Keratinocyte (primary cell): ENCODE data around the gene ZNF33A. TPM values are rescaled to one million over a fixed set of nuclear protein-coding genes. Genes with fewer than 3 reads are reported as not detected.
"Not testable (repeated sequence)": the region's sequence is repeated elsewhere in the genome, so short reads cannot be mapped to it uniquely, and the experiment has no call there.

Experiments used
- DNase-seq: peaks from one replicate; pipeline ENCODE4 v3.0.0-alpha.2; 2011; ENCODE audit warnings: low read depth, missing footprints, low spot score
- FAIRE-seq: peaks from 2 replicates; lab custom pipeline; 2011; peaks lifted over from hg19 to GRCh38; lab: Jason Lieb, UNC
- H2AFZ ChIP-seq: 2 replicates; pipeline ENCODE4 v1.6.0; 2012; ENCODE audit warnings: low read length, control low read depth, inconsistent platforms; ENCODE audit not compliant: control insufficient read depth
- H3K27ac ChIP-seq: 2 replicates; pipeline ENCODE4 v1.5.1; 2011; ENCODE audit warnings: low read length; ENCODE audit not compliant: control insufficient read depth, insufficient read depth
- H3K27me3 ChIP-seq: 3 replicates; pipeline ENCODE4 v1.6.0; 2011; ENCODE audit warnings: low read length; ENCODE audit not compliant: control insufficient read depth, insufficient read depth; ENCODE audit errors: extremely low read depth
- H3K36me3 ChIP-seq, 2 experiments: 2 replicates in 1 of 2; 3 replicates in 1 of 2; pipeline ENCODE4 v1.5.1; 2011; ENCODE audit warnings: low read length in 2 of 2, mild to moderate bottlenecking in 1 of 2; ENCODE audit not compliant: control insufficient read depth in 2 of 2, insufficient read depth in 2 of 2; ENCODE audit errors: extremely low read depth in 1 of 2
- H3K4me1 ChIP-seq: 3 replicates; pipeline ENCODE4 v1.5.1; 2011; ENCODE audit warnings: low read length; ENCODE audit not compliant: control insufficient read depth, insufficient read depth; ENCODE audit errors: extremely low read depth
- H3K4me2 ChIP-seq: 3 replicates; pipeline ENCODE4 v1.6.0; 2011; ENCODE audit warnings: low read depth, low read length; ENCODE audit not compliant: control insufficient read depth, insufficient read depth; ENCODE audit errors: extremely low read depth
- H3K4me3 ChIP-seq, 3 experiments: fragments of 200-600 bp in 1 of 3; sonication (generic) in 1 of 3; 2 replicates in 2 of 3; 3 replicates in 1 of 3; pipeline ENCODE4 v1.5.1; 2011 to 2016; ENCODE audit warnings: low read length in 3 of 3, mild to moderate bottlenecking in 3 of 3, control low read depth in 2 of 3, inconsistent platforms in 1 of 3, low read depth in 1 of 3, mixed read lengths in 1 of 3, mixed run types in 1 of 3, moderate library complexity in 1 of 3; ENCODE audit not compliant: control insufficient read depth in 2 of 3, insufficient read depth in 2 of 3; ENCODE audit errors: extremely low read depth in 1 of 3
- H3K79me2 ChIP-seq: 2 replicates; pipeline ENCODE4 v1.6.0; 2012; ENCODE audit warnings: low read length; ENCODE audit not compliant: control insufficient read depth, insufficient read depth
- H3K9ac ChIP-seq: 3 replicates; pipeline ENCODE4 v1.6.0; 2011; ENCODE audit warnings: low read length; ENCODE audit not compliant: control insufficient read depth, insufficient read depth; ENCODE audit errors: extremely low read depth
- H3K9me1 ChIP-seq: 3 replicates; pipeline ENCODE4 v1.6.0; 2011; ENCODE audit warnings: low read length; ENCODE audit not compliant: control insufficient read depth, insufficient read depth; ENCODE audit errors: extremely low read depth
- H3K9me3 ChIP-seq: 2 replicates; pipeline ENCODE4 v1.5.1; 2012; ENCODE audit warnings: low read depth, low read length; ENCODE audit not compliant: control insufficient read depth
- H4K20me1 ChIP-seq: 3 replicates; pipeline ENCODE4 v1.6.0; 2011; ENCODE audit warnings: low read length; ENCODE audit not compliant: control insufficient read depth, insufficient read depth; ENCODE audit errors: extremely low read depth
- EZH2 ChIP-seq: IDR thresholded peaks from one replicate; pipeline ENCODE4 v1.6.1; 2012; ENCODE audit warnings: inconsistent platforms, mild to moderate bottlenecking, low read length, moderate library complexity
- dilution Hi-C: fragments of 300-500 bp; cut with MboI; formaldehyde crosslinking; loops from one replicate; pipeline ENCODE4 v1.7.0; 2020; ENCODE audit warnings: low sequenced_read_pairs; ENCODE audit not compliant: extremely low pct_ligation_motif_present
- polyA plus RNA-seq, 5 experiments: library from polyadenylated mRNA; depleted of rRNA in 3 of 5; stranded (reverse) in 3 of 5; stranded (forward) in 1 of 5; unstranded in 1 of 5; fragments of >200 nt; gene quantifications; 1 replicate in 1 of 5; 2 replicates in 3 of 5; 3 replicates in 1 of 5; pipeline versions ENCODE4 v1.2.1 to v1.2.3, GENCODE V29; 2011 to 2012; ENCODE audit warnings: missing spikeins in 2 of 5, low read depth in 1 of 5, low replicate concordance in 1 of 5
- TF ChIP-seq, protein P1 (sequence below), 3 experiments: IDR thresholded peaks in 1 of 3; conservative IDR thresholded peaks in 1 of 3; optimal IDR thresholded peaks in 1 of 3; 2 replicates in 2 of 3; 3 replicates in 1 of 3; pipeline versions ENCODE3 to v1.5.1; 2011; ENCODE audit warnings: low read length in 3 of 3, mild to moderate bottlenecking in 3 of 3, moderate library complexity in 2 of 3, control low read depth in 1 of 3, inconsistent platforms in 1 of 3; ENCODE audit not compliant: insufficient read depth in 2 of 3; ENCODE audit errors: extremely low read depth in 1 of 3

ZNF33A gene
- polyA plus RNA-seq, 1 donor (not counting 4 experiments of a cell fraction or from before 2014, with no cell fraction given): 14.3 TPM

DNA sequence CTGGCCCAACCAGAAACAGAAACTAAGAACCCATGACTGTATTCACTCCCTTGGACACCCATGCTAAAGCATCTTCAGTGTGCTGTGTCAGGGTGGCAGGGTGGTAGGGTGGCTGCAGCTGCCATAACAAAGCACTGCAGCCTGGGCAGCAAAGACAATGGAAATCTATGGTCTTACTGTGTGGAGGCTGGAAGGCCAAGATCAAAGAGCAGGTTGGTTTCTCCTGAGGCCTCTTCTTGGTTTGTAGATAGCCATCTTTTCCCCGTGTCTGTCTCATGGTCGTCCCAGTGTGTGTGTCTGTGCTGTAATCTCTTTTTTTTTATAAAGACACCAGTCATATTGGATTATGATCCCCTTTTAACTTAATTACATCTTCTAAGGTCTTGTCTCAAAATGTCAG, 18.8 kb upstream of the ZNF33A start:
- no peaks in the 10 kb centered on the region for H3K27me3 ChIP-seq
- no peaks in the 10 kb centered on the region for H3K79me2 ChIP-seq
- no peak overlapping the region for H3K4me3 ChIP-seq
- no peak for TF ChIP-seq EZH2
- TF ChIP-seq, protein P1, sequence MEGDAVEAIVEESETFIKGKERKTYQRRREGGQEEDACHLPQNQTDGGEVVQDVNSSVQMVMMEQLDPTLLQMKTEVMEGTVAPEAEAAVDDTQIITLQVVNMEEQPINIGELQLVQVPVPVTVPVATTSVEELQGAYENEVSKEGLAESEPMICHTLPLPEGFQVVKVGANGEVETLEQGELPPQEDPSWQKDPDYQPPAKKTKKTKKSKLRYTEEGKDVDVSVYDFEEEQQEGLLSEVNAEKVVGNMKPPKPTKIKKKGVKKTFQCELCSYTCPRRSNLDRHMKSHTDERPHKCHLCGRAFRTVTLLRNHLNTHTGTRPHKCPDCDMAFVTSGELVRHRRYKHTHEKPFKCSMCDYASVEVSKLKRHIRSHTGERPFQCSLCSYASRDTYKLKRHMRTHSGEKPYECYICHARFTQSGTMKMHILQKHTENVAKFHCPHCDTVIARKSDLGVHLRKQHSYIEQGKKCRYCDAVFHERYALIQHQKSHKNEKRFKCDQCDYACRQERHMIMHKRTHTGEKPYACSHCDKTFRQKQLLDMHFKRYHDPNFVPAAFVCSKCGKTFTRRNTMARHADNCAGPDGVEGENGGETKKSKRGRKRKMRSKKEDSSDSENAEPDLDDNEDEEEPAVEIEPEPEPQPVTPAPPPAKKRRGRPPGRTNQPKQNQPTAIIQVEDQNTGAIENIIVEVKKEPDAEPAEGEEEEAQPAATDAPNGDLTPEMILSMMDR (optimal IDR thresholded peaks at IDR 0.05 in 1 of 3, IDR thresholded peaks at IDR 0.05 in 1 of 3, conservative IDR thresholded peaks at IDR 0.05 in 1 of 3; ENCODE audit: extremely low read depth in 1 of 3, insufficient read depth in 2 of 3, low read length in 3 of 3): no peak
- H3K9me1 ChIP-seq: no peaks in the 10 kb centered on the region
- no peak overlapping the region for H2AFZ ChIP-seq
- no peak overlapping the region for H3K9ac ChIP-seq
- H3K27ac ChIP-seq: no peak overlapping the region
- no peaks in the 10 kb centered on the region for H4K20me1 ChIP-seq
- FAIRE-seq (no peak), DNase-seq (no peak)
- H3K4me2 ChIP-seq: no peak overlapping the region
- dilution Hi-C loops: no loop called here
- no peaks in the 10 kb centered on the region for H3K4me1 ChIP-seq
- no peaks in the 10 kb centered on the region for H3K9me3 ChIP-seq
- no peaks in the 10 kb centered on the region for H3K36me3 ChIP-seq

DNA sequence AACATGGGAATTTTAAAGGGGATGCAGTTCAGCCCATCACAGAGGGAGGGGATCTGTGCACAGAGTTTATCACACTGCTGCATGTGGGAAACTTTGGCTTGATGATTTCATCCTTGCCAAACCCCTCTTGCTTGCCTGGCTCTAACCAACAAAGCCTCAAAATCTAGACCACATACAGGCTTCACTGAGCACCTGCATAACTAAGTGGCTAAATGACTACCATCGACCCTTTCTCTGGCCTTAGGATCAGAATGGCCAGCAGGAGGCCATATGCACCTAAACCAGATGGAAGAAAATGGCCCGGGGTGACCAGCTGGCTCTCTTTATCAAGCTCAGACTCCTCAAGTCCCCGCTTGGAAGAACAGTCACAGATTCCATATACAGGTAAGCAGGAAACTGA, 18.4 kb upstream of the ZNF33A start:
- no peak overlapping the region for H3K4me3 ChIP-seq
- no peaks in the 10 kb centered on the region for H3K27me3 ChIP-seq
- DNase-seq (no peak), FAIRE-seq (no peak)
- no peaks in the 10 kb centered on the region for H3K79me2 ChIP-seq
- dilution Hi-C loops: no loop called here
- no peak overlapping the region for H3K4me2 ChIP-seq
- no peaks in the 10 kb centered on the region for H3K9me1 ChIP-seq
- no peak overlapping the region for H3K9ac ChIP-seq
- H2AFZ ChIP-seq: no peak overlapping the region
- H3K9me3 ChIP-seq: no peaks in the 10 kb centered on the region
- no peaks in the 10 kb centered on the region for H3K36me3 ChIP-seq
- TF ChIP-seq EZH2: no peak
- TF ChIP-seq, protein P1 (optimal IDR thresholded peaks at IDR 0.05 in 1 of 3, IDR thresholded peaks at IDR 0.05 in 1 of 3, conservative IDR thresholded peaks at IDR 0.05 in 1 of 3; ENCODE audit: extremely low read depth in 1 of 3, insufficient read depth in 2 of 3, low read length in 3 of 3): no peak
- H3K4me1 ChIP-seq: no peaks in the 10 kb centered on the region
- H4K20me1 ChIP-seq: no peaks in the 10 kb centered on the region
- H3K27ac ChIP-seq: no peak overlapping the region

DNA sequence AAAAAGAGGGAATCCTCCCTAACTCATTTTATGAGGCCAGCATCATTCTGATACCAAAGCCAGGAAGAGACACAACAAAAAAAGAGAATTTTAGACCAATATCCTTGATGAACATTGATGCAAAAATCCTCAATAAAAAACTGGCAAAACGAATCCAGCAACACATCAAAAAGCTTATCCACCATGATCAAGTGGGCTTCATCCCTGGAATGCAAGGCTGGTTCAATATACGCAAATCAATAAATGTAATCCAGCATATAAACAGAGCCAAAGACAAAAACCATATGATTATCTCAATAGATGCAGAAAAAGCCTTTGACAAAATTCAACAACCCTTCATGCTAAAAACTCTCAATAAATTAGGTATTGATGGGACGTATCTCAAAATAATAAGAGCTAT, 11.6 kb upstream of the ZNF33A start:
- H3K27me3 ChIP-seq, DNase-seq, H3K36me3 ChIP-seq, H3K9me3 ChIP-seq, H3K9ac ChIP-seq, H4K20me1 ChIP-seq, H3K9me1 ChIP-seq, H2AFZ ChIP-seq, H3K4me3 ChIP-seq, H3K27ac ChIP-seq, H3K79me2 ChIP-seq, H3K4me1 ChIP-seq, H3K4me2 ChIP-seq, dilution Hi-C loops, FAIRE-seq: not testable (repeated sequence)

DNA sequence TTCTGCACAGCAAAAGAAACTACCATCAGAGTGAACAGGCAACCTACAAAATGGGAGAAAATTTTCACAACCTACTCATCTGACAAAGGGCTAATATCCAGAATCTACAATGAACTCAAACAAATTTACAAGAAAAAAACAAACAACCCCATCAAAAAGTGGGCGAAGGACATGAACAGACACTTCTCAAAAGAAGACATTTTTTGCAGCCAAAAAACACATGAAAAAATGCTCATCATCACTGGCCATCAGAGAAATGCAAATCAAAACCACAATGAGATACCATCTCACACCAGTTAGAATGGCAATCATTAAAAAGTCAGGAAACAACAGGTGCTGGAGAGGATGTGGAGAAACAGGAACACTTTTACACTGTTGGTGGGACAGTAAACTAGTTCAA, 10.0 kb upstream of the ZNF33A start:
- H3K4me3 ChIP-seq, H3K27ac ChIP-seq, H3K36me3 ChIP-seq, H3K4me2 ChIP-seq, H4K20me1 ChIP-seq, dilution Hi-C loops, FAIRE-seq, H3K79me2 ChIP-seq, H3K4me1 ChIP-seq, DNase-seq, H2AFZ ChIP-seq, H3K9me3 ChIP-seq, H3K9me1 ChIP-seq, H3K27me3 ChIP-seq, H3K9ac ChIP-seq: not testable (repeated sequence)
